Kidney (tissue), 14 donors: ENCODE data around the gene RNF14. TPM values are rescaled to one million over a fixed set of nuclear protein-coding genes. Genes with fewer than 3 reads are reported as not detected.
A peak's percentile ranks its signal among the peaks of the same experiment; 100 is the strongest.

Experiments used
- DNase-seq, 5 donors: peaks; one replicate each; pipeline ENCODE4 v3.0.0-alpha.2; 2013 to 2020
- FAIRE-seq: peaks from 2 replicates; lab custom pipeline; 2012; peaks lifted over from hg19 to GRCh38; lab: Jason Lieb, UNC
- H3K27ac ChIP-seq, 2 donors: one replicate each; pipeline ENCODE4 v1.7.0; 2013; ENCODE audit warnings: low read depth in 2 of 2, low read length in 2 of 2, inconsistent platforms in 1 of 2
- H3K27me3 ChIP-seq: one replicate; pipeline ENCODE4 v1.7.1; 2013; ENCODE audit warnings: low read length, inconsistent platforms; ENCODE audit not compliant: control insufficient read depth, insufficient read depth
- H3K36me3 ChIP-seq, 3 donors: one replicate each; pipeline versions ENCODE4 v1.7.0 to v1.7.1; 2013; ENCODE audit warnings: low read length in 3 of 3, control low read depth in 1 of 3, inconsistent platforms in 1 of 3; ENCODE audit not compliant: insufficient read depth in 3 of 3, control insufficient read depth in 2 of 3
- H3K4me1 ChIP-seq, 3 donors: one replicate each; pipeline versions ENCODE4 v1.7.0 to v1.7.1; 2013; ENCODE audit warnings: low read length in 3 of 3, inconsistent platforms in 1 of 3, low read depth in 1 of 3; ENCODE audit not compliant: control insufficient read depth in 2 of 3, insufficient read depth in 2 of 3
- H3K4me3 ChIP-seq, 3 donors: one replicate each; pipeline versions ENCODE4 v1.7.0 to v1.8.1; 2013; ENCODE audit warnings: low read length in 3 of 3, control low read depth in 1 of 3, inconsistent platforms in 1 of 3
- H3K9ac ChIP-seq, 3 donors: one replicate each; pipeline versions ENCODE4 v1.7.0 to v1.7.1; 2013; ENCODE audit warnings: low read length in 3 of 3, control low read depth in 1 of 3, inconsistent platforms in 1 of 3
- H3K9me3 ChIP-seq, 3 donors: one replicate each; pipeline versions ENCODE4 v1.7.0 to v1.7.1; 2013; ENCODE audit warnings: low read length in 3 of 3, control low read depth in 1 of 3, inconsistent platforms in 1 of 3; ENCODE audit not compliant: control insufficient read depth in 2 of 3, insufficient read depth in 1 of 3
- intact Hi-C: fragments of 100-400 bp; cut with DNase I; formaldehyde crosslinking; loops from one replicate; pipeline ENCODE4 v1.11.1; 2022
- polyA plus RNA-seq: library from polyadenylated mRNA; stranded (reverse); fragments of 350-450 nt; fragmentation: Illumina TruSeq; extraction: RNeasy Lipid Tissue Mini Kit (QIAGEN cat#74804); gene quantifications from one replicate; pipeline ENCODE4 v1.2.3, GENCODE V29; 2014; ENCODE audit warnings: low read depth, low replicate concordance; ENCODE audit not compliant: insufficient read depth
- total RNA-seq: library from RNA; stranded (reverse); fragmentation: NEBNext Ultra II Directional; extraction: Animal tissue kit (Norgen Biotek cat#: 25700); gene quantifications from one replicate; pipeline ENCODE4 v1.2.1, GENCODE V29; 2021
- TF ChIP-seq, protein P1 (sequence below): IDR thresholded peaks from 3 replicates; pipeline ENCODE4 v1.5.1; 2012; ENCODE audit warnings: mild to moderate bottlenecking, moderate library complexity, borderline replicate concordance; ENCODE audit not compliant: insufficient read depth; ENCODE audit errors: extremely low read depth
- donor health status: control.
- donor health status: control.
- donor health status: control.
- donor health status: control.
- donor health status: control.
- donor health status: DM: yes; HTN: yes; CAD: no.
- donor health status: Normal renal cell carcinoma (clear cell type).

Gene RNF14
- total and polyA plus RNA-seq, 2 donors from 2014 or later: 53.5 to 69.3 TPM

DNA sequence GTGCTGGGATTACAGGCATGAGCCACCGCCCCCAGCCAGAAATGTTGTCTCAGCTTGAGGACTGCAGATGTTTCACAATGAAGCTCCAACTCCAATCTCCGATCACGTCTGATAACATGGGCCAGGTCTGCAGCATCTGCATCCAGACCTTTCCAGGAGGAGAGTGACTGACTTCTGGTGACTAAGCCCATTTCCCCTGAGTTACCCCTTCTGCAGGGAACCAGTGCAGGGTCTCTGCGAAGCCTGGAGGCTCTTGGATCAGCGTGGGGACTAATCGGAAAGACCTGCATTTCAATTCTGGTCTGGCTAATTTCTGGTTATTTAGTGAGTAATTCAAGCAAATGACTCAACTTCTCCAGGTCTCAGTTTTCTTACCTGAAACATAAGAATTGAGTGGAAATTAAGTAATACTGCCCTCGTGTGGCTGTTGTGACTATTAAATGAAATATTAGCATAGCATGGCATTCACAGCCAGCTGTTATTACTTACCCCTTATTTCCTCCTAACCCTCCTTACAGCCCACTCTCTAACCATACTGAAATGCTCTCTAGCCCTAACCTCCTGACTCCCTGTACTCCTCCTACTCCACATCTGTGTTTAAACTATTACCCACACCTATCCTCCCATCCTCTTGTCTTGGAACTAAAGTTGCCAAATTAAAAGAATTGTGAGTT lies 46.1 kb downstream of the RNF14 start:
- H3K9ac ChIP-seq: peak overlapping the region in 1 of 3 donors; percentile 56
- no peak overlapping the region for H3K4me3 ChIP-seq
- DNase-seq (peak in 3 of 5 donors; percentile 14 to 72 (median 67)), FAIRE-seq (no peak)
- no peaks in the 10 kb centered on the region for H3K27me3 ChIP-seq
- no peaks in the 10 kb centered on the region for H3K9me3 ChIP-seq
- peaks cover 0 to 25% (median 20%) of the 10 kb centered on the region in 3 donors for H3K4me1 ChIP-seq
- intact Hi-C loops: no loop called here
- peak overlapping the region in 1 of 2 donors; percentile 73 for H3K27ac ChIP-seq
- TF ChIP-seq, protein P1, sequence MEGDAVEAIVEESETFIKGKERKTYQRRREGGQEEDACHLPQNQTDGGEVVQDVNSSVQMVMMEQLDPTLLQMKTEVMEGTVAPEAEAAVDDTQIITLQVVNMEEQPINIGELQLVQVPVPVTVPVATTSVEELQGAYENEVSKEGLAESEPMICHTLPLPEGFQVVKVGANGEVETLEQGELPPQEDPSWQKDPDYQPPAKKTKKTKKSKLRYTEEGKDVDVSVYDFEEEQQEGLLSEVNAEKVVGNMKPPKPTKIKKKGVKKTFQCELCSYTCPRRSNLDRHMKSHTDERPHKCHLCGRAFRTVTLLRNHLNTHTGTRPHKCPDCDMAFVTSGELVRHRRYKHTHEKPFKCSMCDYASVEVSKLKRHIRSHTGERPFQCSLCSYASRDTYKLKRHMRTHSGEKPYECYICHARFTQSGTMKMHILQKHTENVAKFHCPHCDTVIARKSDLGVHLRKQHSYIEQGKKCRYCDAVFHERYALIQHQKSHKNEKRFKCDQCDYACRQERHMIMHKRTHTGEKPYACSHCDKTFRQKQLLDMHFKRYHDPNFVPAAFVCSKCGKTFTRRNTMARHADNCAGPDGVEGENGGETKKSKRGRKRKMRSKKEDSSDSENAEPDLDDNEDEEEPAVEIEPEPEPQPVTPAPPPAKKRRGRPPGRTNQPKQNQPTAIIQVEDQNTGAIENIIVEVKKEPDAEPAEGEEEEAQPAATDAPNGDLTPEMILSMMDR: peak; percentile 49
- H3K36me3 ChIP-seq: no peaks in the 10 kb centered on the region

DNA sequence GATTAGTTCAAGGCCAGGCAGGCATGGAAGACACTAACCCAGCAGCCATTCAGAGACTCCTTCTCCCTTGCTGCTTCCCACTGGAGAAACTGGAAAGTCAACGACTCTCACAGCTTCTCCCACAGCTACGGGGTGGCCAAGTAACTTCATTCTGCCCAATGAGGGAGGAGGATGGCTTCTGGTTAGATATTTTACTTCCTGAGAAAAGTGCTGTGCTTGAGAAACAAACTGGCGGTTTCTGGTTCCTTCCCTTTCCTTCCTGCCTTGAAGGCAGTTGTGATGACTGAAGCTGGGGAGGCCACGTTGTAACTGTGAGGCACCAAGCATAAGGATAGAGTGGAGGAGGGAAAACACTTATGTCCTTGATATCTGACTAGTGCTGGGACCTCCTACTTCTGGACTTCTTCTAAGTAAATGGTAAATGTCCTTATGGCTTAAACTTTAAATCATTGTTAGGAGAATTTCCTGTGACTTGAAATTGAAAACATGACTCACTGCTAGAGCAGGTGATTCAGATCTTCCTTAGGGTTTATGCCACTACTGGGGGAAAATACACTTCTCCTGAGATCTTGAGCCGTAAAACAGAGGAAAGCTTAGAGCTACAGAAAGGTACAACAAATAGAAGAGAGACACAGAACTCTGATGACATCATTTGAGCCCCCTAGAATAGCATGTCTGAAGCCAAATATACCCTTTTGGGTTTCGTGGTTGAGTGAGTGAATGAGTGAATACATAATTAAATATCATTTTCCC lies 47.1 kb downstream of the RNF14 start:
- no peak for FAIRE-seq
- DNase-seq: no peak
- Histone ChIP-seq H3K27me3 (no peaks in the 10 kb centered on the region), H3K4me3 (no peak overlapping the region), H3K9me3 (no peaks in the 10 kb centered on the region), H3K27ac (peak overlapping the region; percentile 38 to 74), H3K36me3 (no peaks in the 10 kb centered on the region), H3K4me1 (peaks cover 0 to 25% (median 20%) of the 10 kb centered on the region in 3 donors), H3K9ac (no peak overlapping the region)
- intact Hi-C loops: no loop called here
- TF ChIP-seq, protein P1: no peak

DNA sequence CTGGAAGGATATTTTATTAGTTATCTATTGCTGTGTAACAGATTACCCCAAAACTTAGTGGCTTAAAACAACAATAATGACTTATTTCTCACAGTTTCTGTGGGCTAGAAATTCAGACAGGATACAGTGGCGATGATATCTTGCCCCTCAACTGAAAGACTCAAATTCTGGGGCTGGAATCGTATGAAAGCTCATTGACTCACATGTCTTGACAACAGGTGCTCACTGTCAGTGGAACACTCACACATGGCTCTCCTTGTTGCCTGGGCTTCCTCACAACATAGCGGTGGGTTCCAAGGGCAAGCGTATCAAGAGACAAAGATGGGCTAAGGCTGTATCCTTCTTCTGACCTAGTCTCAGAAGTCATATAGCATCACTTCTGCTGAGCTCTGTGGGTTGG lies 47.7 kb downstream of the RNF14 start:
- Histone ChIP-seq H3K4me3 (no peak overlapping the region), H3K9me3 (no peaks in the 10 kb centered on the region), H3K27me3 (no peaks in the 10 kb centered on the region), H3K9ac (peak overlapping the region in 1 of 3 donors; percentile 12), H3K4me1 (peaks cover 0 to 23% (median 20%) of the 10 kb centered on the region in 3 donors), H3K27ac (peak overlapping the region in 1 of 2 donors; percentile 74), H3K36me3 (no peaks in the 10 kb centered on the region)
- no peak for FAIRE-seq
- intact Hi-C loops: no loop called here
- DNase-seq: no peak
- TF ChIP-seq, protein P1: no peak
